WTC11 (cell line): ENCODE data around the gene SH2D3C. TPM values are rescaled to one million over a fixed set of nuclear protein-coding genes. Genes with fewer than 3 reads are reported as not detected.

Experiments
- ATF1 ChIP-seq: sonication (generic); formaldehyde crosslinking; IDR thresholded peaks from 2 replicates; pipeline ENCODE4 v1.8.1; 2023; ENCODE audit warnings: mild to moderate bottlenecking, moderate library complexity, missing genetic modification reagents
- EMX1 ChIP-seq: fragments of 250-450 bp; sonication (Bioruptor Pico); IDR thresholded peaks from 2 replicates; pipeline ENCODE4 v1.8.0; 2021; ENCODE audit warnings: mild to moderate bottlenecking
- FOXJ3 ChIP-seq: sonication (generic); formaldehyde crosslinking; IDR thresholded peaks from 2 replicates; pipeline ENCODE4 v1.9.0; 2021; ENCODE audit warnings: missing genetic modification reagents, mild to moderate bottlenecking, borderline replicate concordance
- GTF2I ChIP-seq: fragments of 250-450 bp; sonication (Bioruptor Pico); conservative IDR thresholded peaks from 2 replicates; pipeline ENCODE4 v1.4.0; 2021; ENCODE audit warnings: mild to moderate bottlenecking
- NFYB ChIP-seq: sonication (generic); formaldehyde crosslinking; conservative IDR thresholded peaks from 2 replicates; pipeline ENCODE4 v1.8.0; 2022; ENCODE audit warnings: low read depth, missing genetic modification reagents
- PRRX2 ChIP-seq: fragments of 250-450 bp; sonication (Bioruptor Pico); IDR thresholded peaks from 2 replicates; pipeline ENCODE4 v1.8.0; 2021; ENCODE audit warnings: mild to moderate bottlenecking
- TEAD4 ChIP-seq: sonication (generic); formaldehyde crosslinking; IDR thresholded peaks from 2 replicates; pipeline ENCODE4 v1.8.0; 2022; ENCODE audit warnings: mild to moderate bottlenecking, missing genetic modification reagents
- ZBTB21 ChIP-seq: sonication (generic); formaldehyde crosslinking; IDR thresholded peaks from 2 replicates; pipeline ENCODE4 v1.8.1; 2023; ENCODE audit warnings: mild to moderate bottlenecking, missing genetic modification reagents, borderline replicate concordance
- ZNF121 ChIP-seq: sonication (generic); formaldehyde crosslinking; IDR thresholded peaks from 2 replicates; pipeline ENCODE4 v1.8.0; 2023; ENCODE audit warnings: missing genetic modification reagents
- total RNA-seq: library from RNA; stranded (reverse); gene quantifications from 3 replicates; pipeline ENCODE4 v1.2.3, GENCODE V29; 2021
- TF ChIP-seq, protein P1 (sequence below): fragments of 250-450 bp; sonication (Bioruptor Pico); IDR thresholded peaks from 2 replicates; pipeline ENCODE4 v1.9.0; 2021; ENCODE audit warnings: mild to moderate bottlenecking, borderline replicate concordance
- TF ChIP-seq, protein P2 (sequence below): sonication (generic); formaldehyde crosslinking; IDR thresholded peaks from 2 replicates; pipeline ENCODE4 v1.8.0; 2022; ENCODE audit warnings: mild to moderate bottlenecking, missing genetic modification reagents
- TF ChIP-seq, protein P3 (sequence below): sonication (generic); formaldehyde crosslinking; IDR thresholded peaks from 2 replicates; pipeline ENCODE4 v1.8.1; 2022; ENCODE audit warnings: low read depth, mild to moderate bottlenecking, moderate library complexity, missing genetic modification reagents, borderline replicate concordance
- TF ChIP-seq, protein P4 (sequence below): sonication (generic); formaldehyde crosslinking; IDR thresholded peaks from 2 replicates; pipeline ENCODE4 v1.8.0; 2022; ENCODE audit warnings: mild to moderate bottlenecking, missing genetic modification reagents
- TF ChIP-seq, protein P5 (sequence below): sonication (generic); formaldehyde crosslinking; conservative IDR thresholded peaks from 2 replicates; pipeline ENCODE4 v1.8.1; 2023; ENCODE audit warnings: mild to moderate bottlenecking, low read depth, missing genetic modification reagents, moderate library complexity
- TF ChIP-seq, protein P6 (sequence below): fragments of 250-450 bp; sonication (Bioruptor Pico); IDR thresholded peaks from 2 replicates; pipeline ENCODE4 v1.9.0; 2021; ENCODE audit warnings: moderate library complexity, mild to moderate bottlenecking, inconsistent platforms, borderline replicate concordance
- TF ChIP-seq, protein P7 (sequence below): fragments of 250-450 bp; sonication (Bioruptor Pico); IDR thresholded peaks from 2 replicates; pipeline ENCODE4 v1.9.0; 2021; ENCODE audit warnings: mild to moderate bottlenecking
- TF ChIP-seq, protein P8 (sequence below): sonication (generic); formaldehyde crosslinking; IDR thresholded peaks from 2 replicates; pipeline ENCODE4 v1.8.1; 2022; ENCODE audit warnings: mild to moderate bottlenecking, missing genetic modification reagents, moderate library complexity, borderline replicate concordance
- TF ChIP-seq, protein P9 (sequence below): fragments of 250-450 bp; sonication (Bioruptor Pico); IDR thresholded peaks from 2 replicates; pipeline ENCODE4 v1.8.0; 2021; ENCODE audit warnings: mild to moderate bottlenecking

The SH2D3C gene
- total RNA-seq, 1 experiment from 2014 or later, result 5.4 TPM

DNA sequence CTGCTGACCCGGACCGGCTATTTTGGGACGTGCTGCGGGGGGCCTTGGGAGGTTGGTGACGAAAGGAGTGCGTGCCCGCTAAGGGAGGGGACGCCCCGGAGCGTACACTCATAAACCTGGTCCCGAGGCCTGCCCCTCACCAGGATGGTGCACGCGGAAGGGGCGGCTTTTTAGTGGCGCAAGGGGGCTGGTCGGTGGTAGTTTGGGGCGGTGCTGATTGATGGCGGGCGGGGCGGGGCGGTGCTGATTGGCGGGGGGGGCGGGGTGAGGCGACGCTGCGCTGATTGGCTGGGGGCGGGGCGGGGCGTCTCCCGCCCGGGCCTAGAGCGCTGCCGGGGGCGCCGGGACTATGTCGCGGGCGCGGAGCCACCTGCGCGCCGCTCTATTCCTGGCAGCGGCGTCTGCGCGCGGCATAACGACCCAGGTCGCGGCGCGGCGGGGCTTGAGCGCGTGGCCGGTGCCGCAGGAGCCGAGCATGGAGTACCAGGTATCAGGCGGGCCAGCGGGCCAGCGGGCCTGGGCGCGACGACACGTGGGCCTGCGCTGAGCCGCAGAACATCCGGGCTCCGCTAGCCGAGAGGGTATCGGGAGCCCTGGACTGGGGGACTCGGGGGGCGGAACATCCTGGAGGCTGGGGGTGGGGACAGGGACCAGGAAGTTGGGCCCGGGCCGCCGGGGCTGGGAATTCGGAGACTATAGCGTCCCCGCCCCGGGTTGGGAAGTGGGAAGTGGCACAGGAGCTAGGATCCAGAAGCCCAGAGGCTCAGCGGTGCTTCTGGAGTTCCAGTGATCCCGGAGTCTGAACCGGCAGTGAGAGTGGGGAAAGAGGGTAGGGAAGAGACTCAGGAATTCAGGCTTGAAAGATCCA is 24.3 kb upstream of the SH2D3C start, which contains the start of gene FPGS (continued):
- TF ChIP-seq, protein P1, sequence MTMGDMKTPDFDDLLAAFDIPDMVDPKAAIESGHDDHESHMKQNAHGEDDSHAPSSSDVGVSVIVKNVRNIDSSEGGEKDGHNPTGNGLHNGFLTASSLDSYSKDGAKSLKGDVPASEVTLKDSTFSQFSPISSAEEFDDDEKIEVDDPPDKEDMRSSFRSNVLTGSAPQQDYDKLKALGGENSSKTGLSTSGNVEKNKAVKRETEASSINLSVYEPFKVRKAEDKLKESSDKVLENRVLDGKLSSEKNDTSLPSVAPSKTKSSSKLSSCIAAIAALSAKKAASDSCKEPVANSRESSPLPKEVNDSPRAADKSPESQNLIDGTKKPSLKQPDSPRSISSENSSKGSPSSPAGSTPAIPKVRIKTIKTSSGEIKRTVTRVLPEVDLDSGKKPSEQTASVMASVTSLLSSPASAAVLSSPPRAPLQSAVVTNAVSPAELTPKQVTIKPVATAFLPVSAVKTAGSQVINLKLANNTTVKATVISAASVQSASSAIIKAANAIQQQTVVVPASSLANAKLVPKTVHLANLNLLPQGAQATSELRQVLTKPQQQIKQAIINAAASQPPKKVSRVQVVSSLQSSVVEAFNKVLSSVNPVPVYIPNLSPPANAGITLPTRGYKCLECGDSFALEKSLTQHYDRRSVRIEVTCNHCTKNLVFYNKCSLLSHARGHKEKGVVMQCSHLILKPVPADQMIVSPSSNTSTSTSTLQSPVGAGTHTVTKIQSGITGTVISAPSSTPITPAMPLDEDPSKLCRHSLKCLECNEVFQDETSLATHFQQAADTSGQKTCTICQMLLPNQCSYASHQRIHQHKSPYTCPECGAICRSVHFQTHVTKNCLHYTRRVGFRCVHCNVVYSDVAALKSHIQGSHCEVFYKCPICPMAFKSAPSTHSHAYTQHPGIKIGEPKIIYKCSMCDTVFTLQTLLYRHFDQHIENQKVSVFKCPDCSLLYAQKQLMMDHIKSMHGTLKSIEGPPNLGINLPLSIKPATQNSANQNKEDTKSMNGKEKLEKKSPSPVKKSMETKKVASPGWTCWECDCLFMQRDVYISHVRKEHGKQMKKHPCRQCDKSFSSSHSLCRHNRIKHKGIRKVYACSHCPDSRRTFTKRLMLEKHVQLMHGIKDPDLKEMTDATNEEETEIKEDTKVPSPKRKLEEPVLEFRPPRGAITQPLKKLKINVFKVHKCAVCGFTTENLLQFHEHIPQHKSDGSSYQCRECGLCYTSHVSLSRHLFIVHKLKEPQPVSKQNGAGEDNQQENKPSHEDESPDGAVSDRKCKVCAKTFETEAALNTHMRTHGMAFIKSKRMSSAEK (CRISPR knock-in tag), result no peak
- no peak for TF ChIP-seq GTF2I (CRISPR knock-in tag)
- TF ChIP-seq, protein P2, sequence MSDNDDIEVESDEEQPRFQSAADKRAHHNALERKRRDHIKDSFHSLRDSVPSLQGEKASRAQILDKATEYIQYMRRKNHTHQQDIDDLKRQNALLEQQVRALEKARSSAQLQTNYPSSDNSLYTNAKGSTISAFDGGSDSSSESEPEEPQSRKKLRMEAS, result peak; percentile 97
- TF ChIP-seq, protein P3, sequence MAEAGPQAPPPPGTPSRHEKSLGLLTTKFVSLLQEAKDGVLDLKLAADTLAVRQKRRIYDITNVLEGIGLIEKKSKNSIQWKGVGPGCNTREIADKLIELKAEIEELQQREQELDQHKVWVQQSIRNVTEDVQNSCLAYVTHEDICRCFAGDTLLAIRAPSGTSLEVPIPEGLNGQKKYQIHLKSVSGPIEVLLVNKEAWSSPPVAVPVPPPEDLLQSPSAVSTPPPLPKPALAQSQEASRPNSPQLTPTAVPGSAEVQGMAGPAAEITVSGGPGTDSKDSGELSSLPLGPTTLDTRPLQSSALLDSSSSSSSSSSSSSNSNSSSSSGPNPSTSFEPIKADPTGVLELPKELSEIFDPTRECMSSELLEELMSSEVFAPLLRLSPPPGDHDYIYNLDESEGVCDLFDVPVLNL (CRISPR knock-in tag), result peak; percentile 46; the same call in 1 of the 2 replicates
- 0 out of 2 replicates have a peak, but pooled peaks have one; percentile 38 for TF ChIP-seq NFYB (CRISPR knock-in tag)
- TF ChIP-seq, protein P4, sequence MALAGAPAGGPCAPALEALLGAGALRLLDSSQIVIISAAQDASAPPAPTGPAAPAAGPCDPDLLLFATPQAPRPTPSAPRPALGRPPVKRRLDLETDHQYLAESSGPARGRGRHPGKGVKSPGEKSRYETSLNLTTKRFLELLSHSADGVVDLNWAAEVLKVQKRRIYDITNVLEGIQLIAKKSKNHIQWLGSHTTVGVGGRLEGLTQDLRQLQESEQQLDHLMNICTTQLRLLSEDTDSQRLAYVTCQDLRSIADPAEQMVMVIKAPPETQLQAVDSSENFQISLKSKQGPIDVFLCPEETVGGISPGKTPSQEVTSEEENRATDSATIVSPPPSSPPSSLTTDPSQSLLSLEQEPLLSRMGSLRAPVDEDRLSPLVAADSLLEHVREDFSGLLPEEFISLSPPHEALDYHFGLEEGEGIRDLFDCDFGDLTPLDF (CRISPR knock-in tag), result no peak
- no peak for TF ChIP-seq ATF1
- TF ChIP-seq FOXJ3 (CRISPR knock-in tag), result no peak
- peak; percentile 62; the same call in 1 of the 2 replicates for TF ChIP-seq ZNF121 (CRISPR knock-in tag)
- peak; percentile 45; the same call in 1 of the 2 replicates for TF ChIP-seq EMX1 (CRISPR knock-in tag)
- TF ChIP-seq, protein P5, sequence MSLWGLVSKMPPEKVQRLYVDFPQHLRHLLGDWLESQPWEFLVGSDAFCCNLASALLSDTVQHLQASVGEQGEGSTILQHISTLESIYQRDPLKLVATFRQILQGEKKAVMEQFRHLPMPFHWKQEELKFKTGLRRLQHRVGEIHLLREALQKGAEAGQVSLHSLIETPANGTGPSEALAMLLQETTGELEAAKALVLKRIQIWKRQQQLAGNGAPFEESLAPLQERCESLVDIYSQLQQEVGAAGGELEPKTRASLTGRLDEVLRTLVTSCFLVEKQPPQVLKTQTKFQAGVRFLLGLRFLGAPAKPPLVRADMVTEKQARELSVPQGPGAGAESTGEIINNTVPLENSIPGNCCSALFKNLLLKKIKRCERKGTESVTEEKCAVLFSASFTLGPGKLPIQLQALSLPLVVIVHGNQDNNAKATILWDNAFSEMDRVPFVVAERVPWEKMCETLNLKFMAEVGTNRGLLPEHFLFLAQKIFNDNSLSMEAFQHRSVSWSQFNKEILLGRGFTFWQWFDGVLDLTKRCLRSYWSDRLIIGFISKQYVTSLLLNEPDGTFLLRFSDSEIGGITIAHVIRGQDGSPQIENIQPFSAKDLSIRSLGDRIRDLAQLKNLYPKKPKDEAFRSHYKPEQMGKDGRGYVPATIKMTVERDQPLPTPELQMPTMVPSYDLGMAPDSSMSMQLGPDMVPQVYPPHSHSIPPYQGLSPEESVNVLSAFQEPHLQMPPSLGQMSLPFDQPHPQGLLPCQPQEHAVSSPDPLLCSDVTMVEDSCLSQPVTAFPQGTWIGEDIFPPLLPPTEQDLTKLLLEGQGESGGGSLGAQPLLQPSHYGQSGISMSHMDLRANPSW (CRISPR knock-in tag), result no peak
- TF ChIP-seq, protein P6, sequence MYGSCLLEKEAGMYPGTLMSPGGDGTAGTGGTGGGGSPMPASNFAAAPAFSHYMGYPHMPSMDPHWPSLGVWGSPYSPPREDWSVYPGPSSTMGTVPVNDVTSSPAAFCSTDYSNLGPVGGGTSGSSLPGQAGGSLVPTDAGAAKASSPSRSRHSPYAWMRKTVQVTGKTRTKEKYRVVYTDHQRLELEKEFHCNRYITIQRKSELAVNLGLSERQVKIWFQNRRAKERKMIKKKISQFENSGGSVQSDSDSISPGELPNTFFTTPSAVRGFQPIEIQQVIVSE (CRISPR knock-in tag), result no peak
- TF ChIP-seq, protein P7, sequence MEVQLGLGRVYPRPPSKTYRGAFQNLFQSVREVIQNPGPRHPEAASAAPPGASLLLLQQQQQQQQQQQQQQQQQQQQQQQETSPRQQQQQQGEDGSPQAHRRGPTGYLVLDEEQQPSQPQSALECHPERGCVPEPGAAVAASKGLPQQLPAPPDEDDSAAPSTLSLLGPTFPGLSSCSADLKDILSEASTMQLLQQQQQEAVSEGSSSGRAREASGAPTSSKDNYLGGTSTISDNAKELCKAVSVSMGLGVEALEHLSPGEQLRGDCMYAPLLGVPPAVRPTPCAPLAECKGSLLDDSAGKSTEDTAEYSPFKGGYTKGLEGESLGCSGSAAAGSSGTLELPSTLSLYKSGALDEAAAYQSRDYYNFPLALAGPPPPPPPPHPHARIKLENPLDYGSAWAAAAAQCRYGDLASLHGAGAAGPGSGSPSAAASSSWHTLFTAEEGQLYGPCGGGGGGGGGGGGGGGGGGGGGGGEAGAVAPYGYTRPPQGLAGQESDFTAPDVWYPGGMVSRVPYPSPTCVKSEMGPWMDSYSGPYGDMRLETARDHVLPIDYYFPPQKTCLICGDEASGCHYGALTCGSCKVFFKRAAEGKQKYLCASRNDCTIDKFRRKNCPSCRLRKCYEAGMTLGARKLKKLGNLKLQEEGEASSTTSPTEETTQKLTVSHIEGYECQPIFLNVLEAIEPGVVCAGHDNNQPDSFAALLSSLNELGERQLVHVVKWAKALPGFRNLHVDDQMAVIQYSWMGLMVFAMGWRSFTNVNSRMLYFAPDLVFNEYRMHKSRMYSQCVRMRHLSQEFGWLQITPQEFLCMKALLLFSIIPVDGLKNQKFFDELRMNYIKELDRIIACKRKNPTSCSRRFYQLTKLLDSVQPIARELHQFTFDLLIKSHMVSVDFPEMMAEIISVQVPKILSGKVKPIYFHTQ (CRISPR knock-in tag), result no peak
- TF ChIP-seq PRRX2, result no peak
- TF ChIP-seq, protein P8, sequence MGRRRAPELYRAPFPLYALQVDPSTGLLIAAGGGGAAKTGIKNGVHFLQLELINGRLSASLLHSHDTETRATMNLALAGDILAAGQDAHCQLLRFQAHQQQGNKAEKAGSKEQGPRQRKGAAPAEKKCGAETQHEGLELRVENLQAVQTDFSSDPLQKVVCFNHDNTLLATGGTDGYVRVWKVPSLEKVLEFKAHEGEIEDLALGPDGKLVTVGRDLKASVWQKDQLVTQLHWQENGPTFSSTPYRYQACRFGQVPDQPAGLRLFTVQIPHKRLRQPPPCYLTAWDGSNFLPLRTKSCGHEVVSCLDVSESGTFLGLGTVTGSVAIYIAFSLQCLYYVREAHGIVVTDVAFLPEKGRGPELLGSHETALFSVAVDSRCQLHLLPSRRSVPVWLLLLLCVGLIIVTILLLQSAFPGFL (CRISPR knock-in tag), result 0 out of 2 replicates have a peak, but pooled peaks have one; percentile 13
- peak; percentile 62; the same call in 1 of the 2 replicates for TF ChIP-seq TEAD4 (CRISPR knock-in tag)
- no peak for TF ChIP-seq ZBTB21 (CRISPR knock-in tag)
- TF ChIP-seq, protein P9, sequence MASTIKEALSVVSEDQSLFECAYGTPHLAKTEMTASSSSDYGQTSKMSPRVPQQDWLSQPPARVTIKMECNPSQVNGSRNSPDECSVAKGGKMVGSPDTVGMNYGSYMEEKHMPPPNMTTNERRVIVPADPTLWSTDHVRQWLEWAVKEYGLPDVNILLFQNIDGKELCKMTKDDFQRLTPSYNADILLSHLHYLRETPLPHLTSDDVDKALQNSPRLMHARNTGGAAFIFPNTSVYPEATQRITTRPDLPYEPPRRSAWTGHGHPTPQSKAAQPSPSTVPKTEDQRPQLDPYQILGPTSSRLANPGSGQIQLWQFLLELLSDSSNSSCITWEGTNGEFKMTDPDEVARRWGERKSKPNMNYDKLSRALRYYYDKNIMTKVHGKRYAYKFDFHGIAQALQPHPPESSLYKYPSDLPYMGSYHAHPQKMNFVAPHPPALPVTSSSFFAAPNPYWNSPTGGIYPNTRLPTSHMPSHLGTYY, result no peak
